Measurements from ENCODE around the gene TEX19. TPM values are rescaled to one million over a fixed set of nuclear protein-coding genes. Genes with fewer than 3 reads are reported as not detected.

The TEX19 gene
- total and polyA plus RNA-seq, 2 experiments from 2014 or later: 0.10 to 0.66 TPM

DNA sequence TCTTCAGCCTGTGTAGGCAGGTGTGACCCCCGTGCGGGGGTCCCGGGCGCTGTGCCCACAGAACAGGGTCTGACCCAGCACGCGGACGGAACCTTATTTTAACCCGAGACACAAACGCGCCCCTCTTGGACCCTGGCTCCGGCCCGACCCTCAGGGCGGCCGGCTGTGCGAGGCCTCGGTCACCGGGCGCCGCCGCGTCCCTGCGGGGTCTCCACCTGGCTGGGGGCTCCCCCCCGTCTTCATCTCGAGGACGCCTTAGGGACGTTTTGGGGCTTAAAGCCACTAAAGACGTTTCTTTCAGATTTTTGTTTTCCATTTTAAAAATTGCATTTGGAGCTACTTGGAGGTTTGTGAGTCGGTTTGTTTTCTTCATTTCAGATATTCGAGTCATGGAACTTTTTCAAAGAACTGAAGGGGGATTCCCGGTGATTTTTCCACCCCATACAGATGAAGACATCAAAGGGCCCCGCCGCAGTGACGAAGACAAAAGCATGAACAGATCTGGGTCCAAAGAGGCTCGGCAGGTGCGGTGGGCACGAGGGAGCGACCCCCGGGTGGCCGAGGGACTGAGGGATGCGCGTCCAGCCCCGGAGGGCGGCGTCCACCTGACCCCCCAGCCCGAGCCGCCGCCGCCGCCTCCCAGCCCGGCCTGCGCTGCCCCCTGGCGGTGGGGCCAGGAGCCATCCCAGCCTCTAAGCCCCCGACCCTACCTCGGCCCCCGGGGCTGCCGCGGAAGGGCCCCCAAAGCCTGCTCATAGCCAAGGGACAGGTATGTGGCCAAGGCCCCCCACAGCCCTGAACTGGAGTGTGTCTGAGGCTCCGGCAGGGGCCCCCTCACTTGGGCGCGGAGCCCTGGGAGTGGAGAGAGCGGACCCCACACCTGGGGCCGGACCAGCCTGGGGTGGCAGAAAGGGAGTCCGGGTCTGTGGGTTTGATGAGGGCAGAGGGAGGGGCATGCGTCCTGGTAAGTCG is 37.8 kb upstream of the TEX19 start:
- peaks cover 14% of the 10 kb centered on the region for H3F3A ChIP-seq (replicated peaks; ENCODE audit: low read depth)
- H2AFZ ChIP-seq: peak overlapping the region; percentile 80; the same call in 1 of the 2 replicates
- no peaks in the 10 kb centered on the region for H3K36me3 ChIP-seq (ENCODE audit: insufficient read depth)
- no peak overlapping the region for H3K4me2 ChIP-seq
- TF ChIP-seq, protein P1, sequence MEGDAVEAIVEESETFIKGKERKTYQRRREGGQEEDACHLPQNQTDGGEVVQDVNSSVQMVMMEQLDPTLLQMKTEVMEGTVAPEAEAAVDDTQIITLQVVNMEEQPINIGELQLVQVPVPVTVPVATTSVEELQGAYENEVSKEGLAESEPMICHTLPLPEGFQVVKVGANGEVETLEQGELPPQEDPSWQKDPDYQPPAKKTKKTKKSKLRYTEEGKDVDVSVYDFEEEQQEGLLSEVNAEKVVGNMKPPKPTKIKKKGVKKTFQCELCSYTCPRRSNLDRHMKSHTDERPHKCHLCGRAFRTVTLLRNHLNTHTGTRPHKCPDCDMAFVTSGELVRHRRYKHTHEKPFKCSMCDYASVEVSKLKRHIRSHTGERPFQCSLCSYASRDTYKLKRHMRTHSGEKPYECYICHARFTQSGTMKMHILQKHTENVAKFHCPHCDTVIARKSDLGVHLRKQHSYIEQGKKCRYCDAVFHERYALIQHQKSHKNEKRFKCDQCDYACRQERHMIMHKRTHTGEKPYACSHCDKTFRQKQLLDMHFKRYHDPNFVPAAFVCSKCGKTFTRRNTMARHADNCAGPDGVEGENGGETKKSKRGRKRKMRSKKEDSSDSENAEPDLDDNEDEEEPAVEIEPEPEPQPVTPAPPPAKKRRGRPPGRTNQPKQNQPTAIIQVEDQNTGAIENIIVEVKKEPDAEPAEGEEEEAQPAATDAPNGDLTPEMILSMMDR (conservative IDR thresholded peaks at IDR 0.05; ENCODE audit: low read depth in 2 of 2): peak; percentile 74 to 81
- no peak for TF ChIP-seq EZH2phosphoT487 (IDR thresholded peaks at IDR 0.05; ENCODE audit: unreplicated experiment)
- ATAC-seq (peak; percentile 78), DNase-seq (ENCODE audit: low spot score) (peak; percentile 74)
- no peaks in the 10 kb centered on the region for H3K4me1 ChIP-seq (ENCODE audit: insufficient read depth)
- no peaks in the 10 kb centered on the region for H4K20me1 ChIP-seq (replicated peaks; ENCODE audit: insufficient read depth)
- no peaks in the 10 kb centered on the region for H3K9me2 ChIP-seq (ENCODE audit: insufficient read depth)
- no peak overlapping the region for H3K27ac Mint-ChIP-seq
- H3K4me3 Mint-ChIP-seq: peak overlapping the region; percentile 16; the same call in 1 of the 3 replicates
- H3K36me3 Mint-ChIP-seq (ENCODE audit: low read depth): no peaks in the 10 kb centered on the region
- peaks cover 9% of the 10 kb centered on the region for H3K27me3 Mint-ChIP-seq (ENCODE audit: insufficient read depth, low read depth, poor library complexity)
- no peaks in the 10 kb centered on the region for H3K9me3 Mint-ChIP-seq
- no peak overlapping the region for H3K4me3 ChIP-seq
- peaks cover 2% of the 10 kb centered on the region; the same call in 2 of the 3 replicates for H3K4me1 Mint-ChIP-seq
- H3K79me2 ChIP-seq (replicated peaks; ENCODE audit: insufficient read depth): no peaks in the 10 kb centered on the region
- H3K27ac ChIP-seq (ENCODE audit: low read depth): no peak overlapping the region
- no peaks in the 10 kb centered on the region for H3K27me3 ChIP-seq (ENCODE audit: insufficient read depth)

DNA sequence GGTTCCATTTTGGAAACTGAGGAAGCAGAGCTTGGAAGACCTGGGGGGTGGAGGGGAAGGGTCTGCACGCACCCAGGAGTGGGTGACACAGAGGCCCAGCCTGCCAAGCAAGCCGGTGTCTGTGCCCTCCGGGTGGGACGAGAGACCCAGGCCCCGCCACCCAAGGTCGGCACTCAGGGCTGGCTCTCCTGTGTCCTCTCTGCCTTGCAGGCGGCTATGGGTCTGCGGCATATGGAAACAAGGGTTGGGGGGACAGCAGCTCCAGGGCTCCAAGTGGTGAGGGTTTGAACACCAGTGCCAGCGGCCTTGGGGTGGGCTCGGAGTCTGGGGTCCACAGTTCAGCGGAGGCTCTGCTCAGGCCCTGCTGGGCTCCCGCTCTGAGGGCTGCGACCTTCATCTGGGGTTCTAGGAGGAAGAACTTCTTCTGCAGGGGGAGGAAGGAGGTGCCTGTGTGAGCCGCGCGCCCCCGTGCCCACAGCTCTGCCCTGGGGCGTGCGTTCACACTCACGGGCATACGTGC is 37.0 kb upstream of the TEX19 start:
- peaks cover 14% of the 10 kb centered on the region for H3F3A ChIP-seq (replicated peaks; ENCODE audit: low read depth)
- H3K27me3 ChIP-seq (ENCODE audit: insufficient read depth): no peaks in the 10 kb centered on the region
- H3K4me1 Mint-ChIP-seq: peaks cover 8% of the 10 kb centered on the region; the same call in 2 of the 3 replicates
- H3K27ac Mint-ChIP-seq: no peak overlapping the region
- H3K4me1 ChIP-seq (ENCODE audit: insufficient read depth): no peaks in the 10 kb centered on the region
- no peaks in the 10 kb centered on the region for H3K9me3 Mint-ChIP-seq
- H4K20me1 ChIP-seq (replicated peaks; ENCODE audit: insufficient read depth): no peaks in the 10 kb centered on the region
- H3K9me2 ChIP-seq (ENCODE audit: insufficient read depth): no peaks in the 10 kb centered on the region
- no peaks in the 10 kb centered on the region for H3K36me3 ChIP-seq (ENCODE audit: insufficient read depth)
- H3K36me3 Mint-ChIP-seq (ENCODE audit: low read depth): no peaks in the 10 kb centered on the region
- no peak overlapping the region; the same call in 1 of the 2 replicates for H2AFZ ChIP-seq
- no peak overlapping the region for H3K27ac ChIP-seq (ENCODE audit: low read depth)
- peaks cover 11% of the 10 kb centered on the region for H3K27me3 Mint-ChIP-seq (ENCODE audit: insufficient read depth, low read depth, poor library complexity)
- no peak for DNase-seq (ENCODE audit: low spot score)
- no peak overlapping the region for H3K4me3 Mint-ChIP-seq
- H3K79me2 ChIP-seq (replicated peaks; ENCODE audit: insufficient read depth): no peaks in the 10 kb centered on the region
- H3K4me2 ChIP-seq: no peak overlapping the region
- H3K4me3 ChIP-seq: no peak overlapping the region
- no peak for ATAC-seq
- TF ChIP-seq NANOG (IDR thresholded peaks at IDR 0.05; ENCODE audit: borderline replicate concordance) (no peak), POLR2AphosphoS5 (IDR thresholded peaks at IDR 0.05; ENCODE audit: low read depth) (no peak), EZH2phosphoT487 (IDR thresholded peaks at IDR 0.05; ENCODE audit: unreplicated experiment) (no peak), STAT1 (IDR thresholded peaks at IDR 0.05; ENCODE audit: unreplicated experiment) (no peak)
- TF ChIP-seq, protein P1 (conservative IDR thresholded peaks at IDR 0.05; ENCODE audit: low read depth in 2 of 2): no peak
- TF ChIP-seq, protein P2, sequence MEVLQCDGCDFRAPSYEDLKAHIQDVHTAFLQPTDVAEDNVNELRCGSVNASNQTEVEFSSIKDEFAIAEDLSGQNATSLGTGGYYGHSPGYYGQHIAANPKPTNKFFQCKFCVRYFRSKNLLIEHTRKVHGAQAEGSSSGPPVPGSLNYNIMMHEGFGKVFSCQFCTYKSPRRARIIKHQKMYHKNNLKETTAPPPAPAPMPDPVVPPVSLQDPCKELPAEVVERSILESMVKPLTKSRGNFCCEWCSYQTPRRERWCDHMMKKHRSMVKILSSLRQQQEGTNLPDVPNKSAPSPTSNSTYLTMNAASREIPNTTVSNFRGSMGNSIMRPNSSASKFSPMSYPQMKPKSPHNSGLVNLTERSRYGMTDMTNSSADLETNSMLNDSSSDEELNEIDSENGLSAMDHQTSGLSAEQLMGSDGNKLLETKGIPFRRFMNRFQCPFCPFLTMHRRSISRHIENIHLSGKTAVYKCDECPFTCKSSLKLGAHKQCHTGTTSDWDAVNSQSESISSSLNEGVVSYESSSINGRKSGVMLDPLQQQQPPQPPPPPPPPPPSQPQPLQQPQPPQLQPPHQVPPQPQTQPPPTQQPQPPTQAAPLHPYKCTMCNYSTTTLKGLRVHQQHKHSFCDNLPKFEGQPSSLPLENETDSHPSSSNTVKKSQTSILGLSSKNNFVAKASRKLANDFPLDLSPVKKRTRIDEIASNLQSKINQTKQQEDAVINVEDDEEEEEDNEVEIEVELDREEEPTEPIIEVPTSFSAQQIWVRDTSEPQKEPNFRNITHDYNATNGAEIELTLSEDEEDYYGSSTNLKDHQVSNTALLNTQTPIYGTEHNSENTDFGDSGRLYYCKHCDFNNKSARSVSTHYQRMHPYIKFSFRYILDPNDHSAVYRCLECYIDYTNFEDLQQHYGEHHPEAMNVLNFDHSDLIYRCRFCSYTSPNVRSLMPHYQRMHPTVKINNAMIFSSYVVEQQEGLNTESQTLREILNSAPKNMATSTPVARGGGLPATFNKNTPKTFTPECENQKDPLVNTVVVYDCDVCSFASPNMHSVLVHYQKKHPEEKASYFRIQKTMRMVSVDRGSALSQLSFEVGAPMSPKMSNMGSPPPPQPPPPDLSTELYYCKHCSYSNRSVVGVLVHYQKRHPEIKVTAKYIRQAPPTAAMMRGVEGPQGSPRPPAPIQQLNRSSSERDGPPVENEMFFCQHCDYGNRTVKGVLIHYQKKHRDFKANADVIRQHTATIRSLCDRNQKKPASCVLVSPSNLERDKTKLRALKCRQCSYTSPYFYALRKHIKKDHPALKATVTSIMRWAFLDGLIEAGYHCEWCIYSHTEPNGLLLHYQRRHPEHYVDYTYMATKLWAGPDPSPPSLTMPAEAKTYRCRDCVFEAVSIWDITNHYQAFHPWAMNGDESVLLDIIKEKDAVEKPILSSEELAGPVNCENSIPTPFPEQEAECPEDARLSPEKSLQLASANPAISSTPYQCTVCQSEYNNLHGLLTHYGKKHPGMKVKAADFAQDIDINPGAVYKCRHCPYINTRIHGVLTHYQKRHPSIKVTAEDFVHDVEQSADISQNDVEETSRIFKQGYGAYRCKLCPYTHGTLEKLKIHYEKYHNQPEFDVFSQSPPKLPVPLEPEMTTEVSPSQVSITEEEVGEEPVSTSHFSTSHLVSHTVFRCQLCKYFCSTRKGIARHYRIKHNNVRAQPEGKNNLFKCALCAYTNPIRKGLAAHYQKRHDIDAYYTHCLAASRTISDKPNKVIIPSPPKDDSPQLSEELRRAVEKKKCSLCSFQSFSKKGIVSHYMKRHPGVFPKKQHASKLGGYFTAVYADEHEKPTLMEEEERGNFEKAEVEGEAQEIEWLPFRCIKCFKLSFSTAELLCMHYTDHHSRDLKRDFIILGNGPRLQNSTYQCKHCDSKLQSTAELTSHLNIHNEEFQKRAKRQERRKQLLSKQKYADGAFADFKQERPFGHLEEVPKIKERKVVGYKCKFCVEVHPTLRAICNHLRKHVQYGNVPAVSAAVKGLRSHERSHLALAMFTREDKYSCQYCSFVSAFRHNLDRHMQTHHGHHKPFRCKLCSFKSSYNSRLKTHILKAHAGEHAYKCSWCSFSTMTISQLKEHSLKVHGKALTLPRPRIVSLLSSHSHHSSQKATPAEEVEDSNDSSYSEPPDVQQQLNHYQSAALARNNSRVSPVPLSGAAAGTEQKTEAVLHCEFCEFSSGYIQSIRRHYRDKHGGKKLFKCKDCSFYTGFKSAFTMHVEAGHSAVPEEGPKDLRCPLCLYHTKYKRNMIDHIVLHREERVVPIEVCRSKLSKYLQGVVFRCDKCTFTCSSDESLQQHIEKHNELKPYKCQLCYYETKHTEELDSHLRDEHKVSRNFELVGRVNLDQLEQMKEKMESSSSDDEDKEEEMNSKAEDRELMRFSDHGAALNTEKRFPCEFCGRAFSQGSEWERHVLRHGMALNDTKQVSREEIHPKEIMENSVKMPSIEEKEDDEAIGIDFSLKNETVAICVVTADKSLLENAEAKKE (CRISPR knock-in tag; IDR thresholded peaks at IDR 0.05): no peak
- TF ChIP-seq, protein P3, sequence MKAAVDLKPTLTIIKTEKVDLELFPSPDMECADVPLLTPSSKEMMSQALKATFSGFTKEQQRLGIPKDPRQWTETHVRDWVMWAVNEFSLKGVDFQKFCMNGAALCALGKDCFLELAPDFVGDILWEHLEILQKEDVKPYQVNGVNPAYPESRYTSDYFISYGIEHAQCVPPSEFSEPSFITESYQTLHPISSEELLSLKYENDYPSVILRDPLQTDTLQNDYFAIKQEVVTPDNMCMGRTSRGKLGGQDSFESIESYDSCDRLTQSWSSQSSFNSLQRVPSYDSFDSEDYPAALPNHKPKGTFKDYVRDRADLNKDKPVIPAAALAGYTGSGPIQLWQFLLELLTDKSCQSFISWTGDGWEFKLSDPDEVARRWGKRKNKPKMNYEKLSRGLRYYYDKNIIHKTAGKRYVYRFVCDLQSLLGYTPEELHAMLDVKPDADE (IDR thresholded peaks at IDR 0.05): no peak

Data from GM23338 (cell line).